GM19438 (cell line): ENCODE results near the gene STK31.
"Not testable (repeated sequence)": the region's sequence is repeated elsewhere in the genome, so short reads cannot be mapped to it uniquely, and the experiment has no call there.

ENCODE experiments used
- ATAC-seq: cut with Tn5 transposase; IDR thresholded peaks from one replicate; pipeline ENCODE4 v1.9.1; 2021; ENCODE audit warnings: low read depth; ENCODE audit not compliant: unreplicated experiment

STK31 gene

GRCh38 chr7:23791721-23792120 is 81.7 kb downstream of the STK31 start:
- ATAC-seq = no peak

- ATAC-seq = no peak
Observed at GRCh38 chr7:23802720-23803397, 92.8 kb downstream of the STK31 start.

GRCh38 chr7:23804707-23805106 is 94.7 kb downstream of the STK31 start:
- ATAC-seq = no peak

- ATAC-seq = no peak
Observed at GRCh38 chr7:23808421-23808820, 98.4 kb downstream of the STK31 start.

GRCh38 chr7:23810099-23810498 is 100.1 kb downstream of the STK31 start:
- ATAC-seq = no peak

- ATAC-seq = no peak
Observed at GRCh38 chr7:23811540-23811939, 101.5 kb downstream of the STK31 start.

GRCh38 chr7:23828125-23828524 is 118.1 kb downstream of the STK31 start:
- not testable (repeated sequence) for ATAC-seq

GRCh38 chr7:23832733-23833132 is 122.7 kb downstream of the STK31 start:
- not testable (repeated sequence) for ATAC-seq

GRCh38 chr7:23833405-23833804 is 123.4 kb downstream of the STK31 start:
- no peak for ATAC-seq

GRCh38 chr7:23844837-23845236 is 134.8 kb downstream of the STK31 start:
- not testable (repeated sequence) for ATAC-seq

- no peak for ATAC-seq
Observed at GRCh38 chr7:23852135-23852534, 142.1 kb downstream of the STK31 start.

GRCh38 chr7:23852988-23853387 is 143.0 kb downstream of the STK31 start:
- no peak for ATAC-seq

- ATAC-seq = no peak
Observed at GRCh38 chr7:23863209-23863787, 153.3 kb downstream of the STK31 start.

GRCh38 chr7:23864973-23865372 is 155.0 kb downstream of the STK31 start:
- no peak for ATAC-seq

GRCh38 chr7:23873306-23873705 is 163.3 kb downstream of the STK31 start:
- ATAC-seq = no peak

GRCh38 chr7:23876526-23876925 is 166.5 kb downstream of the STK31 start:
- not testable (repeated sequence) for ATAC-seq
